ENCODE measurements around the gene RASSF5.

The RASSF5 gene

DNA sequence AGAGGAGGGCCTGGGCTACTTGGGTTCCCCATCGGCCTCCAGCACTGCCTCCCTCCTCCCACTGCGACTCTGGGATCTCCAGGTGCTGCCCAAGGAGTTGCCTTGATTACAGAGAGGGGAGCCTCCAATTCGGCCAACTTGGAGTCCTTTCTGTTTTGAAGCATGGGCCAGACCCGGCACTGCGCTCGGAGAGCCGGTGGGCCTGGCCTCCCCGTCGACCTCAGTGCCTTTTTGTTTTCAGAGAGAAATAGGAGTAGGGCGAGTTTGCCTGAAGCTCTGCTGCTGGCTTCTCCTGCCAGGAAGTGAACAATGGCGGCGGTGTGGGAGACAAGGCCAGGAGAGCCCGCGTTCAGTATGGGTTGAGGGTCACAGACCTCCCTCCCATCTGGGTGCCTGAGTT is 80.6 kb downstream of the RASSF5 start:
- peaks cover 16% of the 10 kb centered on the region; the same call in 1 of the 2 replicates for H4K20me1 ChIP-seq (ENCODE audit: insufficient read depth, low read length)
- no peaks in the 10 kb centered on the region for H3K9me3 ChIP-seq (ENCODE audit: insufficient read depth, low read length)
- TF ChIP-seq EZH2phosphoT487 (IDR thresholded peaks at IDR 0.05; ENCODE audit: low read depth), result no peak
- TF ChIP-seq, protein P1, sequence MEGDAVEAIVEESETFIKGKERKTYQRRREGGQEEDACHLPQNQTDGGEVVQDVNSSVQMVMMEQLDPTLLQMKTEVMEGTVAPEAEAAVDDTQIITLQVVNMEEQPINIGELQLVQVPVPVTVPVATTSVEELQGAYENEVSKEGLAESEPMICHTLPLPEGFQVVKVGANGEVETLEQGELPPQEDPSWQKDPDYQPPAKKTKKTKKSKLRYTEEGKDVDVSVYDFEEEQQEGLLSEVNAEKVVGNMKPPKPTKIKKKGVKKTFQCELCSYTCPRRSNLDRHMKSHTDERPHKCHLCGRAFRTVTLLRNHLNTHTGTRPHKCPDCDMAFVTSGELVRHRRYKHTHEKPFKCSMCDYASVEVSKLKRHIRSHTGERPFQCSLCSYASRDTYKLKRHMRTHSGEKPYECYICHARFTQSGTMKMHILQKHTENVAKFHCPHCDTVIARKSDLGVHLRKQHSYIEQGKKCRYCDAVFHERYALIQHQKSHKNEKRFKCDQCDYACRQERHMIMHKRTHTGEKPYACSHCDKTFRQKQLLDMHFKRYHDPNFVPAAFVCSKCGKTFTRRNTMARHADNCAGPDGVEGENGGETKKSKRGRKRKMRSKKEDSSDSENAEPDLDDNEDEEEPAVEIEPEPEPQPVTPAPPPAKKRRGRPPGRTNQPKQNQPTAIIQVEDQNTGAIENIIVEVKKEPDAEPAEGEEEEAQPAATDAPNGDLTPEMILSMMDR (IDR thresholded peaks at IDR 0.05; ENCODE audit: low read depth, low read length), result no peak
- H3K27ac ChIP-seq (ENCODE audit: low read length), result no peak overlapping the region
- peaks cover under 1% of the 10 kb centered on the region; the same call in 1 of the 2 replicates for H3K79me2 ChIP-seq (ENCODE audit: low read length)
- no peak overlapping the region for H3K4me2 ChIP-seq (ENCODE audit: low read length)
- H3K4me1 ChIP-seq (ENCODE audit: low read length), result peaks cover 12% of the 10 kb centered on the region
- H3K9ac ChIP-seq (ENCODE audit: low read length), result no peak overlapping the region
- H2AFZ ChIP-seq (ENCODE audit: low read depth, low read length), result no peak overlapping the region
- peaks cover 83% of the 10 kb centered on the region for H3K36me3 ChIP-seq (replicated peaks; ENCODE audit: low read depth, low read length)
- no peaks in the 10 kb centered on the region for H3K27me3 ChIP-seq (ENCODE audit: low read depth, low read length)
- H3K4me3 ChIP-seq (ENCODE audit: low read length), result no peak overlapping the region

DNA sequence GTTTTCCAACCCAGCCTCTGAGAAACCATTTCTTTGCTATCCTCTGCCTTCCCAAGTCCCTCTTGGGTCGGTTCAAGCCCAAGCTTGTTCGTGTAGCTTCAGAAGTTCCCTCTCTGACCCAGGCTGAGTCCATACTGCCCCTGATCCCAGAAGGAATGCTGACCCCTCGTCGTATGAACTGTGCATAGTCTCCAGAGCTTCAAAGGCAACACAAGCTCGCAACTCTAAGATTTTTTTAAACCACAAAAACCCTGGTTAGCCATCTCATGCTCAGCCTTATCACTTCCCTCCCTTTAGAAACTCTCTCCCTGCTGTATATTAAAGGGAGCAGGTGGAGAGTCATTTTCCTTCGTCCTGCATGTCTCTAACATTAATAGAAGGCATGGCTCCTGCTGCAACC is 81.2 kb downstream of the RASSF5 start:
- Histone ChIP-seq H3K9me3 (ENCODE audit: insufficient read depth, low read length) (no peaks in the 10 kb centered on the region), H3K27me3 (ENCODE audit: low read depth, low read length) (no peaks in the 10 kb centered on the region), H3K4me1 (ENCODE audit: low read length) (peaks cover 7% of the 10 kb centered on the region), H3K36me3 (replicated peaks; ENCODE audit: low read depth, low read length) (peaks cover 82% of the 10 kb centered on the region), H3K4me3 (ENCODE audit: low read length) (no peak overlapping the region), H4K20me1 (ENCODE audit: insufficient read depth, low read length) (peaks cover 11% of the 10 kb centered on the region; the same call in 1 of the 2 replicates), H3K79me2 (ENCODE audit: low read length) (no peaks in the 10 kb centered on the region), H3K27ac (ENCODE audit: low read length) (no peak overlapping the region), H3K9ac (ENCODE audit: low read length) (no peak overlapping the region), H2AFZ (ENCODE audit: low read depth, low read length) (no peak overlapping the region), H3K4me2 (ENCODE audit: low read length) (no peak overlapping the region)
- no peak for TF ChIP-seq EZH2phosphoT487 (IDR thresholded peaks at IDR 0.05; ENCODE audit: low read depth)
- TF ChIP-seq, protein P1 (IDR thresholded peaks at IDR 0.05; ENCODE audit: low read depth, low read length), result no peak

DNA sequence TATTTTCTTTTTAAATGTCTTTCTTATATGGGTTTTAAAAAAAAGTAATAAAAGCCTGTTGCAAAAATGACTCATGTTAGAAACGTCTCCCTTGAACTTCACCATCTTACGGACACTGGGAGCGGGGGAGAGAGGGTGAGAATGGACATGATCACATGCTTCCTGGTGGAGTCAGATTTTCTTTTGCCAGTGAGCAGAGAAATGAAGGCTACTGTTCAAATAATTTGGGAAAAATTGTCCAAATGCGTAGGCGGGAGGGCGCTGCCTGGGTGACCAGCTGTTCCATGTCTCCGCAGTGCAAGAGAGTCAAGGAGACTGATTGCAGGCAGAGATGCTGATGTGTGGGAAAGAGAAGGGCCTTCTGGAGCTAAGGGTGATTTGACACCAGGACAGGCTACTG is 81.9 kb downstream of the RASSF5 start:
- Histone ChIP-seq H4K20me1 (ENCODE audit: insufficient read depth, low read length) (peaks cover 5% of the 10 kb centered on the region; the same call in 1 of the 2 replicates), H2AFZ (ENCODE audit: low read depth, low read length) (no peak overlapping the region), H3K36me3 (replicated peaks; ENCODE audit: low read depth, low read length) (peaks cover 80% of the 10 kb centered on the region), H3K27ac (ENCODE audit: low read length) (no peak overlapping the region), H3K4me1 (ENCODE audit: low read length) (peaks cover 5% of the 10 kb centered on the region; the same call in 1 of the 2 replicates), H3K4me3 (ENCODE audit: low read length) (no peak overlapping the region), H3K27me3 (ENCODE audit: low read depth, low read length) (no peaks in the 10 kb centered on the region), H3K4me2 (ENCODE audit: low read length) (no peak overlapping the region), H3K9ac (ENCODE audit: low read length) (no peak overlapping the region), H3K79me2 (ENCODE audit: low read length) (no peaks in the 10 kb centered on the region), H3K9me3 (ENCODE audit: insufficient read depth, low read length) (no peaks in the 10 kb centered on the region)
- TF ChIP-seq, protein P1 (IDR thresholded peaks at IDR 0.05; ENCODE audit: low read depth, low read length), result no peak
- no peak for TF ChIP-seq EZH2phosphoT487 (IDR thresholded peaks at IDR 0.05; ENCODE audit: low read depth)

DNA sequence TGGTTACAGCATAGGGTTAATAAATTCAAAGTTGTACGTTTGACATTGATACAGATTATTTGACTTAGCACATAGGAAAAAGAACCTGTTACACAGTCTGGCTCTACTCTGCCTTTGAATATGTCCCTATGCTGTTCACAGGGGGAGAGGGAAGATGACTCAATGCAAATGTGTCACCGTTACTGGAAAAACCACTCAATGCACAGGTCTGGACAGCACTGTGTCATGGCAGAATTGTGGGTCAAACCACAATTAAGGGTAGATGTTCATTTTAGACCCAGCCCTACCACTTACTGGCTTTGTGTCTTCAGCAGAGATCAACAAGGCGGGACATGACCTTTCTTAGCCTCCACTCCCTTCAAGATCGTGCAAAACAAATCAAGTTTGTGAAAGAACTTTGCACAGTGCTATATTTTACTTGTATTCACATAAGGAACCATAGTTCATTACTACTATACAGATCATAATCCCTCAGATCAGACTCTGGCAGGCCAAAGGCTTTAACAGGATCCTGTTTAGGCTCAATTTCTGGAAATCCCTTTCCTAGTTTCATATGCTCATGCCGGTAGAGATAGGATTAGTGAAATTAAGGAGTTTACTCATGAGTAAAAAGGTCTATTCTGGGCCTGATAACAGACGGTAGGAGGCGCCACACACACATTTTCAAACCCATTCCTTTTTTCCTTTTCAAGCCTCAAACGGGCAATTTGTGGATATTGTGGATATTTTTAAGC is 82.9 kb downstream of the RASSF5 start:
- Histone ChIP-seq H3K9ac (ENCODE audit: low read length) (no peak overlapping the region), H3K4me3 (ENCODE audit: low read length) (no peak overlapping the region), H3K27me3 (ENCODE audit: low read depth, low read length) (no peaks in the 10 kb centered on the region), H3K9me3 (ENCODE audit: insufficient read depth, low read length) (no peaks in the 10 kb centered on the region), H4K20me1 (ENCODE audit: insufficient read depth, low read length) (peaks cover 5% of the 10 kb centered on the region; the same call in 1 of the 2 replicates), H3K27ac (ENCODE audit: low read length) (peak overlapping the region; percentile 9), H3K4me1 (ENCODE audit: low read length) (peaks cover 5% of the 10 kb centered on the region; the same call in 1 of the 2 replicates), H3K79me2 (ENCODE audit: low read length) (no peaks in the 10 kb centered on the region), H3K36me3 (replicated peaks; ENCODE audit: low read depth, low read length) (peaks cover 78% of the 10 kb centered on the region), H3K4me2 (ENCODE audit: low read length) (no peak overlapping the region), H2AFZ (ENCODE audit: low read depth, low read length) (no peak overlapping the region)
- no peak for TF ChIP-seq EZH2phosphoT487 (IDR thresholded peaks at IDR 0.05; ENCODE audit: low read depth)
- TF ChIP-seq, protein P1 (IDR thresholded peaks at IDR 0.05; ENCODE audit: low read depth, low read length), result peak; percentile 83
